HepG2 (cell line): ENCODE data around the gene FAM117A. TPM values are rescaled to one million over a fixed set of nuclear protein-coding genes. Genes with fewer than 3 reads are reported as not detected.
A peak's percentile ranks its signal among the peaks of the same experiment; 100 is the strongest.

Experiments used
- ARHGAP35 ChIP-seq: sonication (generic); formaldehyde crosslinking; IDR thresholded peaks from 2 replicates; pipeline ENCODE4 v1.9.0; 2022; ENCODE audit warnings: mild to moderate bottlenecking, inconsistent platforms, moderate library complexity, missing genetic modification reagents, borderline replicate concordance
- ATF1 ChIP-seq: IDR thresholded peaks from 2 replicates; pipeline ENCODE4 v1.6.1; 2016; ENCODE audit warnings: mild to moderate bottlenecking, control low read depth
- CSRNP1 ChIP-seq: sonication (generic); formaldehyde crosslinking; IDR thresholded peaks from 2 replicates; pipeline ENCODE4 v1.8.1; 2023; ENCODE audit warnings: mild to moderate bottlenecking, missing genetic modification reagents
- GFI1 ChIP-seq: sonication (generic); formaldehyde crosslinking; IDR thresholded peaks from 2 replicates; pipeline ENCODE4 v1.5.0; 2020; ENCODE audit warnings: missing genetic modification reagents, mild to moderate bottlenecking, borderline replicate concordance
- IRF9 ChIP-seq: sonication (generic); formaldehyde crosslinking; IDR thresholded peaks from 2 replicates; pipeline ENCODE4 v1.8.0; 2022; ENCODE audit warnings: missing genetic modification reagents, mild to moderate bottlenecking, borderline replicate concordance
- KLF9 ChIP-seq: IDR thresholded peaks from 2 replicates; pipeline ENCODE4 v1.6.1; 2016; ENCODE audit warnings: low read depth
- MXI1 ChIP-seq: IDR thresholded peaks from 3 replicates; pipeline ENCODE4 v1.6.1; 2012; ENCODE audit warnings: low read depth, low read length, inconsistent platforms, borderline replicate concordance
- PHF20 ChIP-seq: sonication (generic); formaldehyde crosslinking; IDR thresholded peaks from 2 replicates; pipeline ENCODE4 v1.5.0; 2020; ENCODE audit warnings: mild to moderate bottlenecking, missing genetic modification reagents
- RCOR2 ChIP-seq: IDR thresholded peaks from 2 replicates; pipeline ENCODE4 v1.6.1; 2016; ENCODE audit warnings: missing biosample characterization, missing genetic modification reagents
- REPIN1 ChIP-seq: sonication (generic); formaldehyde crosslinking; IDR thresholded peaks from 2 replicates; pipeline ENCODE4 v1.8.0; 2022; ENCODE audit warnings: missing genetic modification reagents, low read depth, mild to moderate bottlenecking, borderline replicate concordance
- RFXAP ChIP-seq: sonication (generic); formaldehyde crosslinking; IDR thresholded peaks from 2 replicates; pipeline ENCODE4 v1.4.0; 2020; ENCODE audit warnings: missing genetic modification reagents, borderline replicate concordance
- TCF7L2 ChIP-seq: IDR thresholded peaks from 2 replicates; pipeline ENCODE4 v1.6.1; 2011; ENCODE audit warnings: mild to moderate bottlenecking, low read depth, low read length, moderate library complexity
- THAP8 ChIP-seq: sonication (generic); formaldehyde crosslinking; IDR thresholded peaks from 2 replicates; pipeline ENCODE4 v1.5.1; 2020; ENCODE audit warnings: missing genetic modification reagents, mild to moderate bottlenecking, borderline replicate concordance
- U2AF2 ChIP-seq: fragments of 200-400 bp; formaldehyde crosslinking; IDR thresholded peaks from 2 replicates; pipeline ENCODE4 v1.6.1; 2017; ENCODE audit warnings: low read depth, mild to moderate bottlenecking, low read length
- ZBTB34 ChIP-seq: sonication (generic); formaldehyde crosslinking; IDR thresholded peaks from 2 replicates; pipeline ENCODE4 v1.8.0; 2022; ENCODE audit warnings: mild to moderate bottlenecking, missing genetic modification reagents
- ZBTB7A ChIP-seq: sonication (generic); formaldehyde crosslinking; IDR thresholded peaks from 2 replicates; pipeline ENCODE4 v1.8.0; 2022; ENCODE audit warnings: mild to moderate bottlenecking, missing genetic modification reagents
- ZNF549 ChIP-seq: sonication (generic); formaldehyde crosslinking; IDR thresholded peaks from 2 replicates; pipeline ENCODE4 v1.5.0; 2020; ENCODE audit warnings: missing genetic modification reagents
- ZNF564 ChIP-seq: sonication (generic); formaldehyde crosslinking; IDR thresholded peaks from 2 replicates; pipeline ENCODE4 v1.8.1; 2023; ENCODE audit warnings: mild to moderate bottlenecking, missing genetic modification reagents
- ZNF747 ChIP-seq: sonication (generic); formaldehyde crosslinking; IDR thresholded peaks from 2 replicates; pipeline ENCODE4 v1.8.1; 2023; ENCODE audit warnings: missing genetic modification reagents, mild to moderate bottlenecking, borderline replicate concordance
- ZNF816 ChIP-seq: sonication (generic); formaldehyde crosslinking; IDR thresholded peaks from 2 replicates; pipeline ENCODE4 v1.8.0; 2022; ENCODE audit warnings: missing genetic modification reagents, mild to moderate bottlenecking, borderline replicate concordance
- polyA plus RNA-seq, 8 experiments: library from polyadenylated mRNA; depleted of rRNA in 3 of 8; stranded (reverse) in 7 of 8; unstranded in 1 of 8; fragments of >200 nt; fragmentation: Illumina TruSeq in 4 of 8; extraction: Trizol in 4 of 8; gene quantifications; 2 replicates each; pipeline versions ENCODE4 v1.2.1 to v1.2.3, GENCODE V29; 2011 to 2016; ENCODE audit warnings: low read depth in 4 of 8, missing spikeins in 1 of 8, mixed read lengths in 1 of 8; ENCODE audit not compliant: insufficient read depth in 1 of 8
- total RNA-seq, 5 experiments: library from RNA; depleted of rRNA; stranded (reverse); fragments of >200 nt; fragmentation: Illumina TruSeq; extraction: Trizol; gene quantifications; 2 replicates each; pipeline ENCODE4 v1.2.3, GENCODE V29; 2016; ENCODE audit warnings: low read depth in 1 of 5
- TF ChIP-seq, protein P1 (sequence below): sonication (generic); formaldehyde crosslinking; IDR thresholded peaks from 2 replicates; pipeline ENCODE4 v1.5.1; 2020; ENCODE audit warnings: missing genetic modification reagents, mild to moderate bottlenecking, borderline replicate concordance
- TF ChIP-seq, protein P2 (sequence below): sonication (generic); formaldehyde crosslinking; IDR thresholded peaks from 2 replicates; pipeline ENCODE4 v1.4.0; 2020; ENCODE audit warnings: missing genetic modification reagents, low read depth, mild to moderate bottlenecking, borderline replicate concordance

The FAM117A gene
- total and polyA plus RNA-seq, 2 of the 13 experiments (the other 11 are each of a cell fraction or from before 2014, with no cell fraction given) = 12.1 to 19.8 TPM

GRCh38 chr17:49677134-49677932, 86.6 kb downstream of the FAM117A start (continued):
- TF ChIP-seq PHF20 (CRISPR knock-in tag) (no peak), KLF9 (CRISPR knock-in tag) (no peak), REPIN1 (CRISPR knock-in tag) (no peak), THAP8 (CRISPR knock-in tag) (no peak), ZBTB7A (no peak), RCOR2 (CRISPR knock-in tag) (peak; percentile 16; the same call in 1 of the 2 replicates), ZBTB34 (no peak), IRF9 (CRISPR knock-in tag) (no peak), ZNF747 (CRISPR knock-in tag) (no peak), GFI1 (CRISPR knock-in tag) (no peak; the same call in 1 of the 2 replicates), CSRNP1 (CRISPR knock-in tag) (no peak), ZNF816 (CRISPR knock-in tag) (no peak; the same call in 1 of the 2 replicates), ZNF564 (CRISPR knock-in tag) (no peak), TCF7L2 (no peak), ARHGAP35 (CRISPR knock-in tag) (no peak), RFXAP (CRISPR knock-in tag) (no peak), MXI1 (peak; percentile 83; the same call in 2 of the 3 replicates), ZNF549 (CRISPR knock-in tag) (no peak), U2AF2 (no peak), ATF1 (CRISPR knock-in tag) (no peak)
- TF ChIP-seq, protein P1, sequence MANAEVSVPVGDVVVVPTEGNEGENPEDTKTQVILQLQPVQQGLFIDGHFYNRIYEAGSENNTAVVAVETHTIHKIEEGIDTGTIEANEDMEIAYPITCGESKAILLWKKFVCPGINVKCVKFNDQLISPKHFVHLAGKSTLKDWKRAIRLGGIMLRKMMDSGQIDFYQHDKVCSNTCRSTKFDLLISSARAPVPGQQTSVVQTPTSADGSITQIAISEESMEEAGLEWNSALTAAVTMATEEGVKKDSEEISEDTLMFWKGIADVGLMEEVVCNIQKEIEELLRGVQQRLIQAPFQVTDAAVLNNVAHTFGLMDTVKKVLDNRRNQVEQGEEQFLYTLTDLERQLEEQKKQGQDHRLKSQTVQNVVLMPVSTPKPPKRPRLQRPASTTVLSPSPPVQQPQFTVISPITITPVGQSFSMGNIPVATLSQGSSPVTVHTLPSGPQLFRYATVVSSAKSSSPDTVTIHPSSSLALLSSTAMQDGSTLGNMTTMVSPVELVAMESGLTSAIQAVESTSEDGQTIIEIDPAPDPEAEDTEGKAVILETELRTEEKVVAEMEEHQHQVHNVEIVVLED (CRISPR knock-in tag) = no peak
- TF ChIP-seq, protein P2, sequence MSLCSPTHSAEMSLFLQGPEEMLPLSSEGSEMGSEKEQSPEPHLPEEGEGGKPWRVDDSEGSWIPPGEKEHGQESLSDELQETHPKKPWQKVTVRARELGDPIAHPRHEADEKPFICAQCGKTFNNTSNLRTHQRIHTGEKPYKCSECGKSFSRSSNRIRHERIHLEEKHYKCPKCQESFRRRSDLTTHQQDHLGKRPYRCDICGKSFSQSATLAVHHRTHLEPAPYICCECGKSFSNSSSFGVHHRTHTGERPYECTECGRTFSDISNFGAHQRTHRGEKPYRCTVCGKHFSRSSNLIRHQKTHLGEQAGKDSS (CRISPR knock-in tag) = peak; percentile 98
